SK-N-MC (cell line): ENCODE measurements around the gene TTC28.

Experiments
- EZH2 ChIP-seq: fragments of 200-600 bp; sonication (generic); IDR thresholded peaks from one replicate; pipeline ENCODE4 v1.6.1; 2017; ENCODE audit warnings: antibody characterized with exemption
- FOXP2 ChIP-seq: optimal IDR thresholded peaks from 2 replicates; pipeline ENCODE3; 2011; ENCODE audit warnings: mild to moderate bottlenecking, moderate library complexity; ENCODE audit not compliant: insufficient read depth; ENCODE audit errors: extremely low read length, control extremely low read depth
- POLR2AphosphoS5 ChIP-seq: IDR thresholded peaks from 2 replicates; pipeline ENCODE4 v1.6.1; 2012; ENCODE audit warnings: mild to moderate bottlenecking, low read depth, low read length, borderline replicate concordance

GRCh38 chr22:28474330-28474729 lies 205.3 kb downstream of the TTC28 start:
- TF ChIP-seq POLR2AphosphoS5: no peak
- TF ChIP-seq EZH2: no peak
- TF ChIP-seq FOXP2: no peak
